HEK293T (cell line): ENCODE measurements around the gene CRAT.

Source experiments
- CTCF ChIA-PET: fragments of 350-600 bp; formaldehyde crosslinking; extraction: SDS; loops from one replicate; lab custom pipeline; 2021; ENCODE audit warnings: antibody characterized with exemption, inconsistent platforms; lab: Yijun Ruan, JAX
- POLR2A ChIA-PET: fragments of 350-600 bp; formaldehyde crosslinking; extraction: SDS; loops from one replicate; lab custom pipeline; 2020; ENCODE audit warnings: antibody characterized with exemption, inconsistent platforms; lab: Yijun Ruan, JAX
- DNase-seq: peaks from one replicate; pipeline ENCODE4 v3.0.0; 2012; ENCODE audit warnings: mixed read lengths; ENCODE audit errors: extremely low spot score
- ARNT ChIP-seq: fragments of 450-650 bp; IDR thresholded peaks from 2 replicates; pipeline ENCODE4 v1.6.1; 2017; ENCODE audit warnings: mild to moderate bottlenecking
- BHLHE40 ChIP-seq: fragments of 450-650 bp; IDR thresholded peaks from 2 replicates; pipeline ENCODE4 v1.6.1; 2016; ENCODE audit warnings: mild to moderate bottlenecking, moderate library complexity, borderline replicate concordance
- CTBP1 ChIP-seq: fragments of 450-650 bp; IDR thresholded peaks from 2 replicates; pipeline ENCODE4 v1.6.1; 2016; ENCODE audit warnings: borderline replicate concordance
- ELF4 ChIP-seq: fragments of 450-650 bp; IDR thresholded peaks from 2 replicates; pipeline ENCODE4 v1.6.1; 2017; ENCODE audit warnings: antibody characterized with exemption
- FOXA1 ChIP-seq: fragments of 450-650 bp; IDR thresholded peaks from 2 replicates; pipeline ENCODE4 v1.6.1; 2016; ENCODE audit warnings: mild to moderate bottlenecking
- FOXK2 ChIP-seq: fragments of 450-650 bp; IDR thresholded peaks from 2 replicates; pipeline ENCODE4 v1.6.1; 2016; ENCODE audit warnings: mild to moderate bottlenecking
- FOXM1 ChIP-seq: fragments of 450-650 bp; IDR thresholded peaks from 2 replicates; pipeline ENCODE4 v1.6.1; 2017; ENCODE audit warnings: mild to moderate bottlenecking, borderline replicate concordance
- HDGF ChIP-seq: fragments of 450-650 bp; IDR thresholded peaks from 2 replicates; pipeline ENCODE4 v1.6.1; 2017; ENCODE audit warnings: antibody characterized with exemption, borderline replicate concordance
- L3MBTL2 ChIP-seq: fragments of 450-650 bp; conservative IDR thresholded peaks from 2 replicates; pipeline ENCODE4 v1.6.1; 2016; ENCODE audit warnings: mild to moderate bottlenecking
- LEF1 ChIP-seq: fragments of 450-650 bp; IDR thresholded peaks from 2 replicates; pipeline ENCODE4 v1.6.1; 2017; ENCODE audit warnings: mild to moderate bottlenecking, borderline replicate concordance
- NFRKB ChIP-seq: fragments of 450-650 bp; IDR thresholded peaks from 2 replicates; pipeline ENCODE4 v1.6.1; 2016; ENCODE audit warnings: mild to moderate bottlenecking, moderate library complexity
- PKNOX1 ChIP-seq: fragments of 450-650 bp; IDR thresholded peaks from 2 replicates; pipeline ENCODE4 v1.6.1; 2016
- SP1 ChIP-seq: fragments of 450-650 bp; IDR thresholded peaks from 2 replicates; pipeline ENCODE4 v1.6.1; 2017
- SUZ12 ChIP-seq: fragments of 450-650 bp; IDR thresholded peaks from 2 replicates; pipeline ENCODE4 v1.6.1; 2016; ENCODE audit warnings: mild to moderate bottlenecking
- TARDBP ChIP-seq: fragments of 450-650 bp; IDR thresholded peaks from 2 replicates; pipeline ENCODE4 v1.6.1; 2016
- ZNF384 ChIP-seq: fragments of 450-650 bp; IDR thresholded peaks from 2 replicates; pipeline ENCODE4 v1.6.1; 2016

CRAT gene

GRCh38 chr9:129149442-129149841 lies 38.8 kb upstream of the CRAT start:
- no peak for DNase-seq
- no peak for TF ChIP-seq ARNT
- no peak for TF ChIP-seq CTBP1
- ChIA-PET CTCF (interaction anchor here (0.6 kb wide), 1 partner anchor 10 kb away, joined by 3 read pairs; no protein-coding TSS in a partner anchor), POLR2A (no interaction called here)

- no peak for DNase-seq
- POLR2A ChIA-PET = no interaction called here
- CTCF ChIA-PET = interaction anchor here (0.6 kb wide), 1 partner anchor 623 kb away, joined by 3 read pairs; no protein-coding TSS in a partner anchor
- no peak for TF ChIP-seq SP1
- TF ChIP-seq TARDBP = no peak
- TF ChIP-seq CTBP1 = no peak
- TF ChIP-seq NFRKB = no peak
- no peak for TF ChIP-seq FOXK2
- no peak for TF ChIP-seq ZNF384
Observed at GRCh38 chr9:129148463-129149204, 38.0 kb upstream of the CRAT start.

- ChIA-PET POLR2A (no interaction called here), CTCF (interaction anchor here (1.2 kb wide), 1 partner anchor 99 kb away, joined by 3 read pairs; no protein-coding TSS in a partner anchor)
- no peak for DNase-seq
- TF ChIP-seq CTBP1 = no peak
- no peak for TF ChIP-seq TARDBP
- TF ChIP-seq ARNT = no peak
- no peak for TF ChIP-seq BHLHE40
- TF ChIP-seq SP1 = no peak
- no peak for TF ChIP-seq PKNOX1
- TF ChIP-seq NFRKB = no peak
- no peak for TF ChIP-seq HDGF
- no peak for TF ChIP-seq FOXK2
- TF ChIP-seq ZNF384 = no peak
- no peak for TF ChIP-seq L3MBTL2
- TF ChIP-seq ELF4 = no peak
- no peak for TF ChIP-seq FOXA1
- TF ChIP-seq LEF1 = no peak
- no peak for TF ChIP-seq SUZ12
- no peak for TF ChIP-seq FOXM1
Observed at GRCh38 chr9:129146441-129146941, 35.9 kb upstream of the CRAT start.

- POLR2A ChIA-PET = interaction anchor here (1.0 kb wide), 1 partner anchor 32 kb away, joined by 3 read pairs; the partner anchor contains the start of gene IER5L
- no peak for DNase-seq
- no peak for TF ChIP-seq TARDBP
- no peak for TF ChIP-seq HDGF
- no peak for TF ChIP-seq BHLHE40
- TF ChIP-seq LEF1 = no peak
- no peak for TF ChIP-seq SP1
- TF ChIP-seq FOXA1 = no peak
- no peak for TF ChIP-seq PKNOX1
- CTCF ChIA-PET = interaction anchor here (0.7 to 1.2 kb wide), 2 partner anchors 99 to 314 kb away, joined by 3 to 4 read pairs; no protein-coding TSS in a partner anchor
Observed at GRCh38 chr9:129145841-129146292, 35.3 kb upstream of the CRAT start.

- no peak for DNase-seq
- no peak for TF ChIP-seq SP1
- TF ChIP-seq ELF4 = no peak
- TF ChIP-seq BHLHE40 = no peak
- no peak for TF ChIP-seq LEF1
- no peak for TF ChIP-seq FOXK2
- no peak for TF ChIP-seq ARNT
- no peak for TF ChIP-seq L3MBTL2
- no peak for TF ChIP-seq NFRKB
- POLR2A ChIA-PET = interaction anchor here (1.0 kb wide), 1 partner anchor 33 kb away, joined by 3 read pairs; the partner anchor contains the start of gene IER5L
- CTCF ChIA-PET = interaction anchor here (0.7 kb wide), 1 partner anchor 315 kb away, joined by 4 read pairs; no protein-coding TSS in a partner anchor
Observed at GRCh38 chr9:129145316-129145715, 34.7 kb upstream of the CRAT start.

GRCh38 chr9:129143031-129143927 lies 32.7 kb upstream of the CRAT start:
- DNase-seq = peak; percentile 81
- TF ChIP-seq ELF4 (no peak), BHLHE40 (no peak), L3MBTL2 (no peak), ZNF384 (no peak)
- CTCF ChIA-PET = interaction anchor here (0.6 to 2.3 kb wide), 18 partner anchors 8 to 482 kb away, joined by 3 to 10 read pairs (median 4); partner anchors contain the start of gene IER5L
- POLR2A ChIA-PET = interaction anchor here (0.9 to 2.1 kb wide), 4 partner anchors 32 to 482 kb away, joined by 3 to 10 read pairs (median 6); partner anchors contain the start of gene IER5L
